Measurements from ENCODE around the gene B3GAT1.

B3GAT1 gene

GRCh38 chr11:134333312-134333711 is 78.7 kb downstream of the B3GAT1 start:
- no peak for DNase-seq

- DNase-seq, result no peak
Measured at GRCh38 chr11:134332782-134333181, 79.3 kb downstream of the B3GAT1 start.

GRCh38 chr11:134332189-134332631 is 79.8 kb downstream of the B3GAT1 start:
- DNase-seq, result peak; percentile 30

DNA sequence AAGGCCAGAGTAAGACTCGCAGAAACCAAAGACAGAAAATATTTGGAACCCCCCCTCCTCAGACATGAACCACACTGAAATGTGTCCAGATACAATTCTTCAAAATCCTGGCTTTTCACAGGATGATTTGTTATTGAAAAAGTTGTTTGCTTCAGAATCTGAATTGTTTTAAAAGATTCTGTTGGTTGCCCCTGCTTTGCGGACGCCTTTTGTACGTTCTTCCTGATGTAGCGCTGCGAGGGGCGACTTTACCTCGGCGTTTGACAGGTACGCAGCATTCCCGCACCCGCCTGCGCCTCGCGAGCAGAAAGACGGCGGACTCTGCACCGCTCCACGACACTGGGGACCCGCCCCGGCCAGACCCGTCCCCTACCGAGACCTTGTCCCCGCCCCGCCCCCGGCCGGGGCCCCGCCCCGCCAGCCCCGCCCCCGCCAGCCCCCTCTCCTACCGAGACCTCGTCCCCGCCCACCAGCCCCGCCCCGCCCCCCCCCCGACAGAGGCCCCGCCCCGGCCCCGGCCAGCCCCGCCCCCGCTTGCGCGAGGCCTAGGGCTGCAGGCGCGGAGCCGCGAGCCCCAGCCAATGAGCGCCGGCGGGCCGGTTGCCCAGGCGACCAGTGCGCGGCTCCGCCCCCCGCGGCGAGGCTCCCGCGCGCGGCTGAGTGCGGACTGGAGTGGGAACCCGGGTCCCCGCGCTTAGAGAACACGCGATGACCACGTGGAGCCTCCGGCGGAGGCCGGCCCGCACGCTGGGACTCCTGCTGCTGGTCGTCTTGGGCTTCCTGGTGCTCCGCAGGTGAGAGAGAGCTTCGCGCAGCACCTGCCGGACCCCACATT is 80.5 kb downstream of the B3GAT1 start, which contains the start of gene GLB1L2:
Gene GLB1L2, plus strand, starts transcription at position 635 of the 835 bp plus-strand sequence. Its CDS starts 74 bp downstream, at position 709.
- DNase-seq, result peak; percentile 78

DNA sequence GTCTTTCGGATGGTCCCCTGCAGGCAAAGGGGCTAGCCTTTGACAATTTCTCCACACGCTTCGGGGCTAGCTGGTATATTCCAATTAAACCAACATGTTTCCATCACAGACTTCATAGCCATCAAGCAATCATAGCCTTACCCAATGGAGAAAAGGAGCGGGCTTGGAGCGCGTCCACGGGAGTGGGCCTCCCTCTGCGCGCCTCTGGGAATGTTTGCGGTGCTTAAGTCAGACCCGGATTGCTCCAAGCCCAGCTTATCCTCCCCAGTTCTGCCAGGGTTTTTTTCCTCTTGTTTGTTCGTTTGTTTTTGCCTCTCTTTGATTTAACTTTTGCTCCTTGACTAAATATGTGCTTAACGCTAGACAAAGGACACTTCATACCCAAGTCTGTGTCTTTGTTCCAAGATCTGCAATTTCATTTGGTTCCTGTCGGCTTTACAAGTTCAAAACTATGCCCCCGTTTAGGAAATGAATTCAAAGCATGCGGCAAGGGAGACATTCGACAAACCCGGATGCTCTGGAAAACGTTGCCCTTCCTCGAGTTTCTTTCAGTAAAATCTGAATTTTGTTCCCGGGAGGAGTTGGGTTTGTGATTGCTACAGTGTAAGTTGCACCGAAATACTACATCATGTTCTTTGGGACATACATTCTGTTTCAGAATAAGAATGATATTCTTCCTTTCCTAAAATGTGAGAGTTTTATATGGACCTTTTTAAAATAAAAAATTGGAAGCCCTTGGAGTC is 81.3 kb downstream of the B3GAT1 start:
- DNase-seq, result no peak
